ENCODE measurements around the gene TMEFF2.
A peak's percentile ranks its signal among the peaks of the same experiment; 100 is the strongest.
"Not testable (repeated sequence)": the region's sequence is repeated elsewhere in the genome, so short reads cannot be mapped to it uniquely, and the experiment has no call there.

Gene TMEFF2

DNA sequence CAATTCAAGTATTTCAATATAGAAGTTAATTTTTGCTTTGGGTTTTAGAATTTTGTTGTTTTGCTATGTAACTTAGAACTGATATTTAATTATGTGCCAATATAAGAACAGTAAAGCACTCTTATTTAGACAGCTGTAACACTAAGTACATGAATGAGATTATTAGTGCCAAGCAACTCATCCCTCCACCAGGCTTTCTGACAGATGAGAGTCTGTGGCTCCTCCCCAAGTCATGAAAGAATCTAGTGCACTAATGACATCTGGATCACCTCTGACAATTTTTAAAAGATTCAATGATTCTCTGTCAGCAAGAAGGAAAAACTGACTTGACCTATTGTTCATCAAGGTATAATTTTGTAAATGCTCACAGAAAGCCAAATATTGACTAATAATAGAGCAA lies 67.8 kb downstream of the TMEFF2 start:
- DNase-seq: no peak

DNA sequence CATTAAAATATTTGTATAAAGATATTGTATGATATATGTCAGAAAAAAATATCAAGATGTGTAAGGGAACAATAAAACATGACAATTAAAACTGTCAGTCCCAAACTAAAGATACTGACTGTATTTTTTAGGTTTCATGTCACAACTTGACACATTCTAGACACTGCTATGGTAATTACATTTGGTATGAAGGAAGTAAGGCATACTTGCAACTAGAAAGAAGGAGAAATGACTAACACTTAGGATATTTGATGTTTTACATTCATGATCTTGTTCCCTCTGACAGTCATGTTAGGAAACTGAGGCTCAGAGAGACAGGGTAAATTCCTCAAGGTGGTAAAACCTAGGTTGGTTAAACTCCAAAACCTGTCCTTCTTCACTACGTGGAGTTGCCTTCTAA lies 68.3 kb downstream of the TMEFF2 start:
- peak; percentile 46 for DNase-seq

DNA sequence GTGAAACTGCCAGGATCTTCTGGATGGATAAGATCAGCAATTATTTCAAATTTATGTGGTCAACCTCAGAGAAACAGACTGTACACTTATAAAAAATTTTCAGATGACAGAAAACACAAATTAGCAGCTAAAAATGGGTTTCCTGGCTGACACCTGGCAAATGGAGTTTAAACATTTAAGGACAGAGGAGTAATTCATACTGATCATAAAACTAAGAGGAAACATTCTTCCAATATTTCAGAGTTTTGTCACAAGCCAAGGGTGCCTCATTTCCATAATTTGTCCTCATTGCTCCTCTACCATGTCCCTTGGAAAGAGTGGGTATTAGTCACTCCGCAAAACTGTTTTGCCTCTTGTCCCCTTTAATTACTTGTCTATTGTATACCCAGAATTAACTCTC lies 70.2 kb downstream of the TMEFF2 start:
- peak; percentile 74 for DNase-seq

DNA sequence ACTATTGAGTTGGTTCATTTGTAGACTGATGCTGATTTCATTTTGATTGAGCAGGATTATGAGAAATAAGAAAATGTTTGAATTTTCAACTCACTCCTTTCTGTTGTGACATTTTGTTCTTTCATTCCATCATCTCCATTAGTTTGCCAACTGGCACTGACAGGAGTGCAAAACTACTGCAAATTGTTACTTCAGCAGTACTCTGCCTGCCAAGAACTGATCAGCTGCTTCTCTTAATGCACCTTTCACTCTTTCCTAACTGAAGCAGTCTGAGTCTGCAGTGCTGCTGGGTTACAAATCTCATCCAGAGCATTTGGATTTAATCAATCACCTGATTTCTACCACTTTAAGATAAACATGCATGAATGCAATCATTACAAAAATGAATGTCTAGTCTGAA lies 70.9 kb downstream of the TMEFF2 start:
- DNase-seq: peak; percentile 5

DNA sequence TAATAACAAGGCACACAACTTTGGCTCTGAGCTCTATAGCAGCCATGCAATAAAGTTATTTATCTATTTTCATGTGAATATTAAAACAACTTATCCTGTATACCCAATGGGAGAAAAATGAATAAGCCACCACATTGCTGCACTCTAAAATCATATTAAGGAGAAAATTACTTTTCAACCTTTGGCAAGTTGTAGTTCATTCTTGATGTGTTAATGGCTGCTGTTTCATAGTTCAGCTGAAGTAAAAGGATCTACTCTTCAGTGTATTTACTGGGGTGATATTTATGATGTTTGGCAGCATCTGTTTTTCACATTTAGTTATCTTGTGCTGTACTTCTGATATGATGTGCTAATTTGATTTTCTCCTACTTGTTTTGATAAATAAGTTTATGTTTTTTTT lies 71.8 kb downstream of the TMEFF2 start:
- DNase-seq: no peak

DNA sequence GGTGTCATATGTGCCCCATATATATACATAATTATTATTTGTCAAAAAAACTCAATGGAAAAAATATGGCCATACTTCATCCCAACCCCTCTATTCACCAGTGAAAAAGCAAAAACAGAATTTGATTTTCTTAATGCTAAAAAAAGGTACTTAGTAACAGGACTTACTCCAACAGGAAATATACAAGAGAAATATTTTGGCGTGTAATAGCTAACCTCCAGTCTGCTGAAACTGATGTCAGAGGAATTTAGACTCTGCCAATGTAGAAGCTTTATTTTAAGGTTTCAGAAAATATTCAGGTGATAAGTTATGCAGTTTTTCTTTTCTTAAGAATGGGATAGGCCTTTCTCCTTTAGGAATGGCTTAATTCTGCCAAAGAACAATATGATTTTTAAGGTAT lies 72.6 kb downstream of the TMEFF2 start:
- DNase-seq: no peak

DNA sequence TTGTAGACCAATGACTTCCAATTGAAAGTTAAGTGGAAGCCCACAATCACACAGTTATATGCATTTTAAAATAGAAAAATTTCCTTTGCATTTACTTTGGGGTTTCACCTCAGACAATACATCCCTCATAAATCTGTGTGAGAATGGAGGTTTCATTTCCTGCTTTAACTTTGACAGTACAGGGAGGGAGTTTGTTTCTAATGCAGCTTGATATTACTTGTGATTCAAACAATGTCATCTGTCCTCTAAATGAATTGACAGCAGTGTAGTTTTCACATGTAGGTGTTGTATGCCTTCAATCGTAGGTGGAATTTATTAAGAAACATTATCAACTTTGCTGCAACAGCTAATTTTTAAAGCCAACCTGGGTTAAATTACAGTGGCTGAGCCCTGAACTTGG lies 75.2 kb downstream of the TMEFF2 start:
- DNase-seq: no peak

DNA sequence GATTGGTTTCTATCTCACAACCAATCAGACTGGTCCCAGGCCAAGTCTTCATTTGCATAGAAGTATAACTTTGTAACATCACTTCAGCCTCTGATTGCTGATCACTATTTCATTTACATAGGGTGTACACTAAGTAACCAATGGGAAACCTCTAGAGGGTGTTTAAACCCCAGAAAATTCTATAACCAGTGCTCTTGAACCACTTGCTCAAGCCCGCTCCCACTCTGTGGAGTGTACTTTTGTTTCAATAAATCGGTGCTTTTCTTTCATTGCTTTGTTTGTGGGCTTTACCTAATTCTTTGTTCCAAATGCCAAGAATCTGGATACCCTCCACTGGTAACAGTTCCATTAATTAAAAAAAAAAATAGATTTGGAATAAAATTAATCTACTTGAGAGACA lies 77.0 kb downstream of the TMEFF2 start:
- DNase-seq: no peak

DNA sequence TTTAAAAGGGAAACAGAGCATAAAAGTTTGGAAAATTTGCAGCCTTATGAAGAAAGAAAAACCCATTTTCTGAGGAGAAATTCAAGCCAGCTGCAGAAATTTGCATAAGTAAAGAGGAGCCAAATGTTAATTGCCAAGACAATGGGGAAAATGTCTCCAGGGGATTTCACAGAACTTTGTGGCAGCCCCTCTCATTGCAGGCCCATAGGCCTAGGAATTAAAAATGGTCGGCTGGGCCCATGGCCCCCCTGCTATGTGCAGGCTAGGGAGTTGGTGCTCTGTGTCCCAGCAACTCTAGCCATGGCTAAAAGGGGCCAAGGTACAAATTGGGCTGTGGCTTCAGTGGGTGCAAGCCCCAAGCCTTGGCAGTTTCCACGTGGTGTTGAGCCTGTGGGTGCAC lies 83.2 kb downstream of the TMEFF2 start:
- not testable (repeated sequence) for DNase-seq

DNA sequence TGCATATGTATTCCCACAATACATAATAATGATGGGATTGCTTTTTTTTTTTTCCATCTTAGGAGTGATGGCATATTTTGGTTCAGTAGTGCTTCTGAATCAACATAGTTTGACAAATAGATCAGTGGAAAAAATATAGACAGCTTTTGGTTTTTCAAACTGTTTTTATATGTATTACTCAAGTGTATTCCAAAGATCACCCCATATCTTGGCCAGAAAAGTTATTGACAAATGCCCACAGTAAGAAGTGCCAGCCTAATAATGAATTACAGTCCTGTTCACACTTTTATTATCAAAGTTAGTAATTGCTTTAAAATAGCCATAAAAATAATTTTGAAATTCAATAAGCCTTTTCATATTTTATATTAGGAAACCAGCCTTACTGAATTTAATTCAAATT lies 95.0 kb downstream of the TMEFF2 start:
- no peak for DNase-seq

DNA sequence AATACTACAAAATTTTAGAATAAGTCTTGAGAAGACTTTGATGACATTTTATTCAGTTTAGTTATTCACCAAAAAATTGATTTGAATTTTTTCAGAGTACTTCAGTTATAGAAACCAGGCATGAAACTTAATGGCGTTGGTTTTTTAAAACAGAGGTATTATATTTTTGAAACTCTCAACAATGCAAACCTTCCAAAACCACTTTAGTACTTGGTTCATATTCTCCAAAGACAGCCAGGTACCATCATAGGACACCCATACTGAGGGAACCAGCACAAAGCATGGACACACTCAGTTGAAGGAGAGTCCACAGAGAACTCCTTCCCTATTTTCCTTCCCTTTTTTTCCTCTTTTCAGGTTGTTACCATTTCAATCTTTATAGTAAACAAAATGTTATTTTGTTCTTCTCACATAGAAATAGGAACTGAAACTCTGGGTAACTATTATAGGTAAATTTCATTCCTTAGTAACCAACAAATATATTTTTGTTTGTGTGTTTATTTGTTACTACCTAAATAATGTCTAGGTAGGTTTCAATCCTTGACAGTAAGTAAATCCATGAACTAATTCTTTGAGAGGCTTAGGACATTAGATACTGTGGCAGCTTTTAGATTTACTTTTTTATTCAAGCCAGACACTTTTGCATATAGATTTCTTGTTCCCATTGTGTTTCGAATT lies 95.8 kb downstream of the TMEFF2 start:
- no peak for DNase-seq

DNA sequence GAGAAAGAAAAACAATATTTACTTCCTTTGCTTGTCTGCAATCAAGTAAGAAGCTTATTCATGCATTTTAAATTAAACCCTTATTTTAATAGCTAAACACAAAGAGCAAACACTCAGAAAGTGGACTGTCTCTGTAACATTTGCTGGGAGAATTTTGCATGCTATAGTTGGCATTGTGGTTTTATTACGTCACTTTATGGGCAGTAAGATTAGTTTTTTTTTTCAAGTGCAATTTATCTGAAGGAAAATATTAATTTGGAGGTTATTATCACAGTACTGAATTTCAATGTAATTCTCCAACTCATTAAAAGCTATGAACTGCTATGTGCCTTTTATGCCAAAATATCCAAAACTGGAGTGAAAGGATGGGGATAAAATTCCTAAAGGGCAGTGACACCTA lies 103.3 kb downstream of the TMEFF2 start:
- DNase-seq: no peak

DNA sequence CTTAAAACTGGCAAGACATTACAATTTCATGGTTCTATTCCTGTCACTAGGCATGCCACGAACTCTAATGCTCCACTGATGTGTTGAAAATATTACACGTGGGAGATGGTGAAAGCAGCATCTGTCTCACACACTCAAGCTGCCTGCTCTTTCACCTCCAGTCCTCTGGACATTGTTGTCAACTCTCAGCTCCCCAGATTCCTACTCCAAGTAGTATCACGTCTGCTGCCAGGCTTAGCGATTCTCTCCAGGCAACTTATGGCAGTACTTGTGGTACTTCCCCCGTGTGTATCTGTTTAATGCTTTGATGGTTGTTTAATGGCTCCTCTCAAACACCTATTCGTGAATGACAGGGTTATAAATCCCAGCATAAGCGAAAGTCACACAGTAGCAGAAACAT lies 103.8 kb downstream of the TMEFF2 start:
- DNase-seq: no peak

DNA sequence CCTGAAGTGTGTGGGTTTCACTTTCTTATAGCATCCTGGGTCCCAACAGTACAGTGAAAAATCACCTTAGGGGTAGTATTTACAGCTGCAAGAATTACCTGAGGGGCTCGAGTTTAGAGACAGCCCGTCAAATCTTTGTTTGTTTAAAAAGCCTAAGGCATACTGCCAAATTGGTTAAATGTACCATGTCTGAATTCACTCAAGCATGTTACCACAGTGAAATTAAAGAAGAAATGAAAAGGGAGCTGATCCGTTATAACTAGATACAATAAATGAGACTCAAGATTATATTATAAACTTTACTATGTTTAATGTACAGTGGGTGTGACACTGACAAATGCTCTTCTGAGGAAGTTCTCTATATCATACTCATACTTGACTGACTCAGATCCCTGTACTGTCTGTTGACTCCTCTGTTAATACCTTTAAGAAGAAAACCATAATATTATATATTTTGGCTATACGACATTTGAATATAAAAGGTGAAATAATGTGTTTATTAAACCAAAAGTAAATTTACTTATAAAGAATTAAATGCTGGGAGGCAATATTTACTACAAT lies 107.3 kb downstream of the TMEFF2 start:
- no peak for DNase-seq

DNA sequence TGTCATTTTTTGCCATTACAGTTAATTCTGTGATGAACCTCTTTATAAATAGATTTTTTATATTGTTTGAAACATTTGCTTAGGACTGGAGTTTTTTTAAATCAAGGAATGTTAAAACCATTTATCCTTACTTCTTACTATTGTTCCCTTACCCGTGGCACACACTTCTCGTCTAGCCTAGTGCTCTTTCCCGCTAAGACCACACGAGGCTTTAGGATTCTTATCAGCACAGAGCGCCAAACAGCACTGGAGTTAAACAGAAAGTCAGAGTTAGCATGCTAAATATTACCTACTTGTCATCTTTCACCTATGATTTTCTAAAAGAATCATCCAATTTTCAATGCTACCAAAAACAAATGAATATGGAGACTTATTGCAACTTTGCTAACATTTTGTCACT lies 112.6 kb downstream of the TMEFF2 start:
- DNase-seq: no peak

DNA sequence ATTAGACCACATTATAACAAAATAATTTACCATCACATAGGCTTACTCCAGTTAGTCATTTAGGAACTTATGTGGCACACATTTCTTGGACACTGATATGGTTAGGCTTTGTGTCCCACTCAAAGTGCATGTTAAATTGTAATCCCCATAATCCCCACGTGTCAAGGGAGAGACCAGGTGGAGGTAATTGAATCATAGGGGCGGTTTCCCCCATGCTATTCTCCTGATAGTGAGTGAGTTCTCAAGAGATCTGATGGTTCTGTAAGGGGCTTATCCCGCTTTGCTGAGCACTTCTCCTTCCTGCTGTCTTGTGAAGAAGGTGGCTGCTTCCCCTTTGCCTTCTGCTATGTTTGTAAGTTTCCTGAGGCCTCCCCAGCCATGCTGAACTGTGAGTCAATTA lies 114.6 kb downstream of the TMEFF2 start:
- DNase-seq: not testable (repeated sequence)

DNA sequence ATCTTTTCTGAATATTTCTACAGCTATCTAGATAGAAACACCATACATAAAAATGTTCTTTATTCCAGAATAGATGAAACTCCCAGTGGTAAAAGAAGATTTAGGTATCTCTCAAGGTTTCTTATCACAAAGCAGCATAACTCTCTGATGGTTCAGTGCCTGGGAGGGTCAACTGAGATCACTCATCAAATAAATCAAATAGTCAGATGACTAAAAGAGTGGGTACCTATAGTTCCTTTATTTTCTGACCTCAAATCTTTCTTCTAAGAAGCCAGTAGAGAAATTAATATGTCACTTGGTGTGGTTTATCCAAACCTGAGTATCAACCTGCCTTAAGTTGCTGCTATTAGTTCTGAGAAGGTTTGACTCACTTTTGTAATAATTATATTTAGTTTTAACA lies 120.9 kb downstream of the TMEFF2 start:
- no peak for DNase-seq

DNA sequence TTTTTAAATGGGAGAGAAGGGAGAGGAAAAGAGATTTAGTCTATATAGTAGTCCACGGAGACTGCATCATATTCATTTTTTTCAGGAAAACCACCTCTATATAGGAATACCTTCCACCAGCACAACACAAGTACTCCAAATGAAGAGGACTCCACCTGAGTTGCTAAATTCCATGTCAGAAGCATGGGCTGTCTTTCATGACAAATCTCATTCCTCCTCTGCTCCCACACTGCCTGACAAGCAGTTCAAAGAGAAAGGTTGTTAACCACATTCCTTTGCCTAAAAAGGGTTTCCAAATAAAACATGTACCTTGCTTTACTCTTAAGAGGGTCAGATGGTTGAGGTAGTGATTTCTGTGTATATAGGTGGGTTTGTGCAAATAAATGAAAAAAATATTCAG lies 122.0 kb downstream of the TMEFF2 start:
- no peak for DNase-seq

DNA sequence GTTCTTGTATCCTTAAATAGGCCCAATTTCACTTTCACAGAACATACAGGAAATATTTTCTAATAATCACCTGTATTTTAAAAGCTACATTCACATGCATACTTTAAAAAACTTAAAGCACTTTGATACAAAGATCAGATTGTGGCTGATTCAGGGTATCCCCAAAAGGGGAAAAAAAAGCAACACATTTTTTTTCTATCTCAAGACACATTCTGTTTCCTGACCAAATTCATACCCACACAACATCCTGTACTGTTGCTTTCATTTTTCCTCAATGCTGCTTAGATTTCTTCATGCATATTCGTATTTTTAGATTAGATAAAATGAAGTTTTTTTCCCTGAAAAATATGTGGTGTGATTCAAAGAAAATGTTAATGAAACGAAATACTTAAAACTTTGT lies 122.5 kb downstream of the TMEFF2 start:
- DNase-seq: no peak

DNA sequence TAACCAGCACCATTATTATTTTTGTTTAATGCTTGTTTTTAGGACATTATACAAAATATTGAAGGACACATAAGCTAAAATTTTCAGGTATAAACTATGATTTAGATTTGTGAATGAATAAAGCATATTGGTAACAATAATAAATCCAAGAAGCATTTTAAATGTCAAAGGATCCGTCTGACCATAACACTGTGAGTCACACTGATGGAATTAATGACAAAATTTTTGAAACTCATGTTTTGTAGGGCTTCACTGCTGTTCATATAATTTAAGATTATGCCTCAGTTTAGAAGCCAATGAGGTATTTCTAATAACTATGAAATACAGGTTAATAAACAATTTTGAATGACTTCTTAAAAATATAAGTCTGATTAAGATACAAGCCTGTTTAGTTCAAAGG lies 124.6 kb downstream of the TMEFF2 start:
- DNase-seq: peak; percentile 40

DNA sequence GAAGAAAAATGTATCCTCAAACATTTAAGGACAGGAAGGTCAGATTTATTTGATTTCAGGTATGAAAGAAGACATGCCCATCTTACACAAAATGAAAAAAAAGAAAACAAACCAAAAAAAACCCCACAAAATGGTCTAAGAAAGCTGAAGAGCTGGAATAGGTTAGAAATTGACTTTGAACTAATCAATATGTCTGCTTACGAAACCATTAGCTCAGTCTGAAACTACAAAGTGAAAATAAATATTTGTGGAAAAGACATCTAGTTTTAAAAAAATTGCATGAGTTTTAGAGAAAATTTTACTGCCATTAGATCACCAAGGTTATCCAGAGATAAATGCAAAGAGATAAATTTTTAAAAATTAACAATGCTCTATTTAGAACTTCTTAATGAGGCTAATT lies 125.3 kb downstream of the TMEFF2 start:
- DNase-seq: no peak

DNA sequence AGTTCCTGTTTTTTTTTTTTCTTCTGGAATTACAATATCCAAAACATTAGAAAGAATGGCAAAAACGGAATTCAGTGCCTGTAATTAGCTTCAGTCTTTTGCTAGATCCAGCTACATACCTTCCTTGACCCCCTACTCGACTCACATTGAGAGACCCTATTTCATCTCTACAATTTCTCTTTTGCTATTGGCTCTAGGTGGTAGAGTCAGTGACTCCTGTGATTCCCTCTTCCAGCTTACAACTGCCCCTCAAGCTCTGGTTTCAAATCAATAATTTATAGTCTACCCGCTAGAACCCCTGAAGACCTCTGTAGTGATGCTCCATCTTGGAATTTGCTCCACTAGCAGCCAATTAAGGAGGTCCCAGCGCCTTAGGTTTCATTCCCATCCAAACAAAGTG lies 125.8 kb downstream of the TMEFF2 start:
- no peak for DNase-seq

DNA sequence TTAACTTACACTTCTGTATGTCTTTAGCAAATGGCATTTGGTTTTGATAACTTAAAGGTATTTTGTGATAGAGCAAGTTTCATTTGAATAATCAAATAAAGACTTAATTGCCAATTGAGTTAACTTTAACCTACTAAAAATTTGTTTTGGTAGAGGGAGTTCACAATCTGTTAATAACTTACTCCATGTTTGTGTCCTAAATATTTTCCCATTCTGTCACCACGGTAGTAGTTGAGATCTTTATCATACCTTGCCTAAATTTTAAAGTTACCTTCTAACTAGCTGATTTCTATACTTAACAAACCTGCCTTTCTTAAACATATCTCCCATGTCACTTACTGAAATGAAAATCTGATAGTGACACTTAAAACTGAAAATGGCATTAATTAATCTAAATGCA lies 127.1 kb downstream of the TMEFF2 start:
- no peak for DNase-seq

DNA sequence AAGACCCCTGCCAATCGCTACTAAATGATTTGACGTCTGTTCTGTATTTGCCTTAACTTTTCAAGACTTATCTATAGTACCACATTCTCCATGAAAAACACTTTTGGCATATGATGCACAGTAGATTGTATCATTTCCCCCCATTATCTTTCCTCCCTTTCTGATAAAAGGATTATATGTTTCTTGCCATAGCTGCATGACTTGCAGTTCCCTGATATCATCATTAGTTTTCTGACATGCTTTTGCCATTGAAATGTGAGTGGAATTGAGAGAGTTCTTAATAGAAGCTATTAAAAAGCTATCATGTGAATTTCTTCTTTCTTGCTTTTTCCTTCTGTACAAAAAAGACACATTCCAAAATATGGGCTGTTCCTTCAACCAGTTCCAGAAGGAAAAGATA lies 130.3 kb downstream of the TMEFF2 start:
- no peak for DNase-seq

DNA sequence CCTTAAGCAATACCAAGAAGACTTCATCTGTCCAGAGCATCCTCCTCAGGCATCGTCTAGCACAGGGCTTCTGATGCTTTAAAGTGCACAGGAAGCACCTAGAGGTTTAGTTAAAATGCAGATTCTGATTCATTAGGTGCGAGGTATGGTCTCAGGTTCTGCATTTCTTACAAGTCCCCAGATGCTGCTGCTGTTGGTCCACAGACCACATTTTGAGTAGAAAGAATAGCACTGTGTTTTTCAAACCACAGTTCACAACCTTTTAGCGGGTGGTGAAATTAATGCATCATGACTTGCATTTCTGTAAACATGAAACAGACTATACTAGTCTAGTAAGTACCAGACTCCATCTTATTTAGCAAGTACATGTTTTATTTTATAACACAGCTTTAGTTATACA lies 134.6 kb downstream of the TMEFF2 start:
- no peak for DNase-seq
